Measurements from ENCODE around the gene DCTD.

GRCh38 chr4:182842104-182842600, 75.0 kb downstream of the DCTD start:
- TF ChIP-seq CTCF (IDR thresholded peaks at IDR 0.05) (no peak), POLR2AphosphoS5 (IDR thresholded peaks at IDR 0.05) (no peak), EP300 (IDR thresholded peaks at IDR 0.05) (no peak), POLR2A (IDR thresholded peaks at IDR 0.05) (no peak)

All from stomach (tissue), 4 donors.